WTC11 (cell line): ENCODE measurements around the gene ZNF668. TPM values are rescaled to one million over a fixed set of nuclear protein-coding genes. Genes with fewer than 3 reads are reported as not detected.

Source experiments
- CBFB ChIP-seq: sonication (generic); formaldehyde crosslinking; IDR thresholded peaks from 2 replicates; pipeline ENCODE4 v1.8.1; 2022; ENCODE audit warnings: mild to moderate bottlenecking, low read depth, missing genetic modification reagents
- CREB1 ChIP-seq: sonication (generic); formaldehyde crosslinking; IDR thresholded peaks from 2 replicates; pipeline ENCODE4 v1.8.0; 2023; ENCODE audit warnings: mild to moderate bottlenecking, missing genetic modification reagents
- CREM ChIP-seq: sonication (generic); formaldehyde crosslinking; IDR thresholded peaks from 2 replicates; pipeline ENCODE4 v1.8.1; 2022; ENCODE audit warnings: mild to moderate bottlenecking, missing genetic modification reagents, moderate library complexity
- ETV6 ChIP-seq: sonication (generic); formaldehyde crosslinking; IDR thresholded peaks from 2 replicates; pipeline ENCODE4 v1.8.1; 2022; ENCODE audit warnings: mild to moderate bottlenecking, missing genetic modification reagents
- GABPB1 ChIP-seq: sonication (generic); formaldehyde crosslinking; IDR thresholded peaks from 2 replicates; pipeline ENCODE4 v1.8.1; 2023; ENCODE audit warnings: mild to moderate bottlenecking, missing genetic modification reagents
- GRHL2 ChIP-seq: fragments of 250-450 bp; sonication (Bioruptor Pico); IDR thresholded peaks from 2 replicates; pipeline ENCODE4 v1.8.0; 2022; ENCODE audit warnings: mild to moderate bottlenecking, moderate library complexity; ENCODE audit not compliant: insufficient replicate concordance, severe bottlenecking
- IRF2 ChIP-seq: sonication (generic); formaldehyde crosslinking; IDR thresholded peaks from 2 replicates; pipeline ENCODE4 v1.8.0; 2022; ENCODE audit warnings: low read depth, missing genetic modification reagents, borderline replicate concordance
- KAT7 ChIP-seq: sonication (generic); formaldehyde crosslinking; IDR thresholded peaks from 2 replicates; pipeline ENCODE4 v1.8.1; 2023; ENCODE audit warnings: missing genetic modification reagents, mild to moderate bottlenecking, borderline replicate concordance
- NFATC4 ChIP-seq: fragments of 250-450 bp; sonication (Bioruptor Pico); IDR thresholded peaks from 2 replicates; pipeline ENCODE4 v1.9.0; 2021; ENCODE audit warnings: mild to moderate bottlenecking
- NR1H2 ChIP-seq: sonication (generic); formaldehyde crosslinking; IDR thresholded peaks from 2 replicates; pipeline ENCODE4 v1.9.0; 2021; ENCODE audit warnings: mild to moderate bottlenecking, moderate library complexity, missing genetic modification reagents
- NR2C2 ChIP-seq: sonication (generic); formaldehyde crosslinking; IDR thresholded peaks from 2 replicates; pipeline ENCODE4 v1.8.0; 2022; ENCODE audit warnings: mild to moderate bottlenecking, missing genetic modification reagents
- SP1 ChIP-seq: sonication (generic); formaldehyde crosslinking; conservative IDR thresholded peaks from 2 replicates; pipeline ENCODE4 v1.8.1; 2022; ENCODE audit warnings: missing genetic modification reagents
- TEAD1 ChIP-seq: sonication (generic); formaldehyde crosslinking; IDR thresholded peaks from 2 replicates; pipeline ENCODE4 v1.8.0; 2022; ENCODE audit warnings: mild to moderate bottlenecking, missing genetic modification reagents
- TEAD4 ChIP-seq: sonication (generic); formaldehyde crosslinking; IDR thresholded peaks from 2 replicates; pipeline ENCODE4 v1.8.0; 2022; ENCODE audit warnings: mild to moderate bottlenecking, missing genetic modification reagents
- TP53 ChIP-seq: sonication (generic); formaldehyde crosslinking; IDR thresholded peaks from 2 replicates; pipeline ENCODE4 v1.8.1; 2023; ENCODE audit warnings: mild to moderate bottlenecking, missing genetic modification reagents
- ZNF317 ChIP-seq: sonication (generic); formaldehyde crosslinking; IDR thresholded peaks from 2 replicates; pipeline ENCODE4 v1.8.1; 2023; ENCODE audit warnings: low read depth, mild to moderate bottlenecking, moderate library complexity, missing genetic modification reagents, borderline replicate concordance
- ZNF416 ChIP-seq: fragments of 250-450 bp; sonication (Bioruptor Pico); IDR thresholded peaks from 2 replicates; pipeline ENCODE4 v1.9.0; 2021; ENCODE audit warnings: mild to moderate bottlenecking, inconsistent platforms
- total RNA-seq: library from RNA; stranded (reverse); gene quantifications from 3 replicates; pipeline ENCODE4 v1.2.3, GENCODE V29; 2021
- TF ChIP-seq, protein P1 (sequence below): sonication (generic); formaldehyde crosslinking; IDR thresholded peaks from 2 replicates; pipeline ENCODE4 v1.8.1; 2022; ENCODE audit warnings: missing genetic modification reagents, borderline replicate concordance
- TF ChIP-seq, protein P2 (sequence below): fragments of 250-450 bp; sonication (Bioruptor Pico); conservative IDR thresholded peaks from 2 replicates; pipeline ENCODE4 v1.9.0; 2021; ENCODE audit warnings: mild to moderate bottlenecking
- TF ChIP-seq, protein P3 (sequence below): fragments of 250-450 bp; sonication (Bioruptor Pico); IDR thresholded peaks from 2 replicates; pipeline ENCODE4 v1.9.0; 2021; ENCODE audit warnings: mild to moderate bottlenecking
- TF ChIP-seq, protein P4 (sequence below): sonication (generic); formaldehyde crosslinking; IDR thresholded peaks from 2 replicates; pipeline ENCODE4 v1.8.0; 2022; ENCODE audit warnings: mild to moderate bottlenecking, missing genetic modification reagents
- TF ChIP-seq, protein P5 (sequence below): sonication (generic); formaldehyde crosslinking; IDR thresholded peaks from 2 replicates; pipeline ENCODE4 v1.8.1; 2022; ENCODE audit warnings: mild to moderate bottlenecking, missing genetic modification reagents, moderate library complexity, borderline replicate concordance
- TF ChIP-seq, protein P6 (sequence below): sonication (generic); formaldehyde crosslinking; IDR thresholded peaks from 2 replicates; pipeline ENCODE4 v1.8.0; 2023; ENCODE audit warnings: missing genetic modification reagents
- TF ChIP-seq, protein P7 (sequence below): sonication (generic); formaldehyde crosslinking; IDR thresholded peaks from 2 replicates; pipeline ENCODE4 v1.8.1; 2023; ENCODE audit warnings: mild to moderate bottlenecking, missing genetic modification reagents, borderline replicate concordance
- TF ChIP-seq, protein P8 (sequence below): fragments of 200-600 bp; IDR thresholded peaks from 2 replicates; pipeline ENCODE4 v1.8.0; 2022; ENCODE audit warnings: antibody characterized with exemption

ZNF668 gene
- total RNA-seq, 1 experiment from 2014 or later = 17.3 TPM

DNA sequence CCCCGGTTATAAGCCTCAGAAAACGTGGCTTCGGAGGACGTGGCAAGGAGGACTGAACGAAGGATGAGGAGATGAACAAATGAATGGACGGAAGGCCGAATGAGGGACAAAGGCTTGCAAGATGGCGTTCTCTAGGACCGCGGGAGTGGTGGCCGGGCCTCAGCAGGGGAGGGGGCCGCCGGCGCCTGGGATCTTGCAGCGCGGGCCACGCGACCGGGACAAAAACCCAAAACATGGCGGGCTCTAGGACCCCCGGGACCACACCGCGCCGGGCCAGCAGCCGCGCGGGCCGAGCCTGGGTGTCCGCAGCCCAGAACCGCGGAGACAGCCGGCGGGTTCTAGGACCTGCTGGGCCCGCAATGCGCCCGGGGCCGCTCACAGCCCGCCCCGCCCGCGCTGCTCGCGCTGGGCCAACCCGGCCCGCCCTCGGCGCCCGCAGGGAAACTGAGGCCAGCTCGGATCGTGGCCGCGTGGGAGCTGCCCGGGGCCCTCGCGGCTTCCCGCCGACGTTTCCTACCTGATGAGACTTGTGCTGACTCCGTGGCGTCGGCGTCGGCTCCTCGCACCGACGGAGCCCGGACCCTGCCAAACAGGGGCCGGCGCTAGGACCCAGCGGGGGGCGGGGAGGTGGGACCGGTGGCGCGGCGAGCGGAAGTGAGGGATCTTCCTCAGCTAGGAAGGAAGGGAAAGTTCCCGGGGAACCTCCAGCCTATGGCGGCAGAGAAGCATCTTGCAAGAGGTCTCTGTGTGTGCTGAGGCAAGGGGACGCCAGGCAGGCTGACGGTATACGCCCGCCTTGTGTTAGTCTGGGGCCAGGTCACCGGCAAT, 684 bp downstream of the ZNF668 start (continued):
- TF ChIP-seq, protein P1, sequence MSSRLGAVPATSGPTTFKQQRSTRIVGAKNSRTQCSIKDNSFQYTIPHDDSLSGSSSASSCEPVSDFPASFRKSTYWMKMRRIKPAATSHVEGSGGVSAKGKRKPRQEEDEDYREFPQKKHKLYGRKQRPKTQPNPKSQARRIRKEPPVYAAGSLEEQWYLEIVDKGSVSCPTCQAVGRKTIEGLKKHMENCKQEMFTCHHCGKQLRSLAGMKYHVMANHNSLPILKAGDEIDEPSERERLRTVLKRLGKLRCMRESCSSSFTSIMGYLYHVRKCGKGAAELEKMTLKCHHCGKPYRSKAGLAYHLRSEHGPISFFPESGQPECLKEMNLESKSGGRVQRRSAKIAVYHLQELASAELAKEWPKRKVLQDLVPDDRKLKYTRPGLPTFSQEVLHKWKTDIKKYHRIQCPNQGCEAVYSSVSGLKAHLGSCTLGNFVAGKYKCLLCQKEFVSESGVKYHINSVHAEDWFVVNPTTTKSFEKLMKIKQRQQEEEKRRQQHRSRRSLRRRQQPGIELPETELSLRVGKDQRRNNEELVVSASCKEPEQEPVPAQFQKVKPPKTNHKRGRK (CRISPR knock-in tag) = no peak
- TF ChIP-seq, protein P2, sequence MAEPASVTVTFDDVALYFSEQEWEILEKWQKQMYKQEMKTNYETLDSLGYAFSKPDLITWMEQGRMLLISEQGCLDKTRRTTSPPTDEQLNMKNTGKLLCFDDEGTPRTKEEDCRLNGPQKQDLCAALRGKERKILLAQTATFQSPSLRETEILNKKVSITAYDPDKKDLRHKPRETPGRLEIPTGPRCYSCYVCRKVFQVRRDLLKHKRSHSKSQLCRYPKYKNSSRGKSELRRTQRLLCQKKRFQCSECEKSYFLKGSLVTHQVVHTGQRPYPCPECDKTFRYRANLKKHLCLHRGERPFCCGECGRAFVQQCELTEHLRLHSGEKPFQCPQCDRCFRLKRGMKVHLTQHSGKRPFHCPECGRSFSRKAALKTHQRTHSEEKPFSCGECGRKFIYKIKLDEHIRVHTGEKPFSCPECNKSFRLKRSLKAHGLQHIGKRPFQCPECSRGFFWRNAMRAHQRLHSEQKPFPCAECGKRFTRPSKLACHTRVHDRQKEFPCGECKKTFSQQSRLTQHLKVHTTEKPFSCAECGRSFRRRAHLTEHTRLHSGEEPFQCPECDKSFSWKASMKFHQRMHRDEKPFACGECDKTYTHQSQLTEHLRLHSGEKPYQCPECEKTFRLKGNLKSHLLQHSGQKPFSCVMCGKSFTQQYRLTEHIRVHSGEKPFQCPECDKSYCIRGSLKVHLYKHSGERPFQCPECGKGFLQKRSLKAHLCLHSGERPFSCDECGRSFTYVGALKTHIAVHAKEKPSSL (CRISPR knock-in tag) = no peak
- TF ChIP-seq NR1H2 (CRISPR knock-in tag) = 0 out of 2 replicates have a peak, but pooled peaks have one; percentile 32
- no peak; the same call in 1 of the 2 replicates for TF ChIP-seq GABPB1
- TF ChIP-seq, protein P3, sequence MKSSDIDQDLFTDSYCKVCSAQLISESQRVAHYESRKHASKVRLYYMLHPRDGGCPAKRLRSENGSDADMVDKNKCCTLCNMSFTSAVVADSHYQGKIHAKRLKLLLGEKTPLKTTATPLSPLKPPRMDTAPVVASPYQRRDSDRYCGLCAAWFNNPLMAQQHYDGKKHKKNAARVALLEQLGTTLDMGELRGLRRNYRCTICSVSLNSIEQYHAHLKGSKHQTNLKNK (CRISPR knock-in tag) = no peak
- no peak for TF ChIP-seq GRHL2
- no peak for TF ChIP-seq NR2C2 (CRISPR knock-in tag)
- TF ChIP-seq, protein P4, sequence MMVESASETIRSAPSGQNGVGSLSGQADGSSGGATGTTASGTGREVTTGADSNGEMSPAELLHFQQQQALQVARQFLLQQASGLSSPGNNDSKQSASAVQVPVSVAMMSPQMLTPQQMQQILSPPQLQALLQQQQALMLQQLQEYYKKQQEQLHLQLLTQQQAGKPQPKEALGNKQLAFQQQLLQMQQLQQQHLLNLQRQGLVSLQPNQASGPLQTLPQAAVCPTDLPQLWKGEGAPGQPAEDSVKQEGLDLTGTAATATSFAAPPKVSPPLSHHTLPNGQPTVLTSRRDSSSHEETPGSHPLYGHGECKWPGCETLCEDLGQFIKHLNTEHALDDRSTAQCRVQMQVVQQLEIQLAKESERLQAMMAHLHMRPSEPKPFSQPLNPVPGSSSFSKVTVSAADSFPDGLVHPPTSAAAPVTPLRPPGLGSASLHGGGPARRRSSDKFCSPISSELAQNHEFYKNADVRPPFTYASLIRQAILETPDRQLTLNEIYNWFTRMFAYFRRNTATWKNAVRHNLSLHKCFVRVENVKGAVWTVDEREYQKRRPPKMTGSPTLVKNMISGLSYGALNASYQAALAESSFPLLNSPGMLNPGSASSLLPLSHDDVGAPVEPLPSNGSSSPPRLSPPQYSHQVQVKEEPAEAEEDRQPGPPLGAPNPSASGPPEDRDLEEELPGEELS (CRISPR knock-in tag) = peak; percentile 54
- TF ChIP-seq, protein P5, sequence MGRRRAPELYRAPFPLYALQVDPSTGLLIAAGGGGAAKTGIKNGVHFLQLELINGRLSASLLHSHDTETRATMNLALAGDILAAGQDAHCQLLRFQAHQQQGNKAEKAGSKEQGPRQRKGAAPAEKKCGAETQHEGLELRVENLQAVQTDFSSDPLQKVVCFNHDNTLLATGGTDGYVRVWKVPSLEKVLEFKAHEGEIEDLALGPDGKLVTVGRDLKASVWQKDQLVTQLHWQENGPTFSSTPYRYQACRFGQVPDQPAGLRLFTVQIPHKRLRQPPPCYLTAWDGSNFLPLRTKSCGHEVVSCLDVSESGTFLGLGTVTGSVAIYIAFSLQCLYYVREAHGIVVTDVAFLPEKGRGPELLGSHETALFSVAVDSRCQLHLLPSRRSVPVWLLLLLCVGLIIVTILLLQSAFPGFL (CRISPR knock-in tag) = no peak
- TF ChIP-seq, protein P6, sequence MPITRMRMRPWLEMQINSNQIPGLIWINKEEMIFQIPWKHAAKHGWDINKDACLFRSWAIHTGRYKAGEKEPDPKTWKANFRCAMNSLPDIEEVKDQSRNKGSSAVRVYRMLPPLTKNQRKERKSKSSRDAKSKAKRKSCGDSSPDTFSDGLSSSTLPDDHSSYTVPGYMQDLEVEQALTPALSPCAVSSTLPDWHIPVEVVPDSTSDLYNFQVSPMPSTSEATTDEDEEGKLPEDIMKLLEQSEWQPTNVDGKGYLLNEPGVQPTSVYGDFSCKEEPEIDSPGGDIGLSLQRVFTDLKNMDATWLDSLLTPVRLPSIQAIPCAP (CRISPR knock-in tag) = no peak
- TF ChIP-seq TP53 (CRISPR knock-in tag) = no peak
- no peak for TF ChIP-seq CREB1 (CRISPR knock-in tag)
- TF ChIP-seq IRF2 (CRISPR knock-in tag) = no peak
- peak; percentile 77; the same call in 1 of the 2 replicates for TF ChIP-seq ZNF416
- no peak for TF ChIP-seq TEAD4 (CRISPR knock-in tag)
- peak; percentile 88; the same call in 1 of the 2 replicates for TF ChIP-seq KAT7 (CRISPR knock-in tag)
- no peak; the same call in 1 of the 2 replicates for TF ChIP-seq SP1 (CRISPR knock-in tag)
- TF ChIP-seq ETV6 (CRISPR knock-in tag) = no peak
- no peak for TF ChIP-seq NFATC4
- TF ChIP-seq, protein P7, sequence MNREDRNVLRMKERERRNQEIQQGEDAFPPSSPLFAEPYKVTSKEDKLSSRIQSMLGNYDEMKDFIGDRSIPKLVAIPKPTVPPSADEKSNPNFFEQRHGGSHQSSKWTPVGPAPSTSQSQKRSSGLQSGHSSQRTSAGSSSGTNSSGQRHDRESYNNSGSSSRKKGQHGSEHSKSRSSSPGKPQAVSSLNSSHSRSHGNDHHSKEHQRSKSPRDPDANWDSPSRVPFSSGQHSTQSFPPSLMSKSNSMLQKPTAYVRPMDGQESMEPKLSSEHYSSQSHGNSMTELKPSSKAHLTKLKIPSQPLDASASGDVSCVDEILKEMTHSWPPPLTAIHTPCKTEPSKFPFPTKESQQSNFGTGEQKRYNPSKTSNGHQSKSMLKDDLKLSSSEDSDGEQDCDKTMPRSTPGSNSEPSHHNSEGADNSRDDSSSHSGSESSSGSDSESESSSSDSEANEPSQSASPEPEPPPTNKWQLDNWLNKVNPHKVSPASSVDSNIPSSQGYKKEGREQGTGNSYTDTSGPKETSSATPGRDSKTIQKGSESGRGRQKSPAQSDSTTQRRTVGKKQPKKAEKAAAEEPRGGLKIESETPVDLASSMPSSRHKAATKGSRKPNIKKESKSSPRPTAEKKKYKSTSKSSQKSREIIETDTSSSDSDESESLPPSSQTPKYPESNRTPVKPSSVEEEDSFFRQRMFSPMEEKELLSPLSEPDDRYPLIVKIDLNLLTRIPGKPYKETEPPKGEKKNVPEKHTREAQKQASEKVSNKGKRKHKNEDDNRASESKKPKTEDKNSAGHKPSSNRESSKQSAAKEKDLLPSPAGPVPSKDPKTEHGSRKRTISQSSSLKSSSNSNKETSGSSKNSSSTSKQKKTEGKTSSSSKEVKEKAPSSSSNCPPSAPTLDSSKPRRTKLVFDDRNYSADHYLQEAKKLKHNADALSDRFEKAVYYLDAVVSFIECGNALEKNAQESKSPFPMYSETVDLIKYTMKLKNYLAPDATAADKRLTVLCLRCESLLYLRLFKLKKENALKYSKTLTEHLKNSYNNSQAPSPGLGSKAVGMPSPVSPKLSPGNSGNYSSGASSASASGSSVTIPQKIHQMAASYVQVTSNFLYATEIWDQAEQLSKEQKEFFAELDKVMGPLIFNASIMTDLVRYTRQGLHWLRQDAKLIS (CRISPR knock-in tag) = no peak
- TF ChIP-seq CREM = peak; percentile 67; the same call in 1 of the 2 replicates
- TF ChIP-seq TEAD1 (CRISPR knock-in tag) = no peak
- no peak for TF ChIP-seq CBFB (CRISPR knock-in tag)
- TF ChIP-seq, protein P8, sequence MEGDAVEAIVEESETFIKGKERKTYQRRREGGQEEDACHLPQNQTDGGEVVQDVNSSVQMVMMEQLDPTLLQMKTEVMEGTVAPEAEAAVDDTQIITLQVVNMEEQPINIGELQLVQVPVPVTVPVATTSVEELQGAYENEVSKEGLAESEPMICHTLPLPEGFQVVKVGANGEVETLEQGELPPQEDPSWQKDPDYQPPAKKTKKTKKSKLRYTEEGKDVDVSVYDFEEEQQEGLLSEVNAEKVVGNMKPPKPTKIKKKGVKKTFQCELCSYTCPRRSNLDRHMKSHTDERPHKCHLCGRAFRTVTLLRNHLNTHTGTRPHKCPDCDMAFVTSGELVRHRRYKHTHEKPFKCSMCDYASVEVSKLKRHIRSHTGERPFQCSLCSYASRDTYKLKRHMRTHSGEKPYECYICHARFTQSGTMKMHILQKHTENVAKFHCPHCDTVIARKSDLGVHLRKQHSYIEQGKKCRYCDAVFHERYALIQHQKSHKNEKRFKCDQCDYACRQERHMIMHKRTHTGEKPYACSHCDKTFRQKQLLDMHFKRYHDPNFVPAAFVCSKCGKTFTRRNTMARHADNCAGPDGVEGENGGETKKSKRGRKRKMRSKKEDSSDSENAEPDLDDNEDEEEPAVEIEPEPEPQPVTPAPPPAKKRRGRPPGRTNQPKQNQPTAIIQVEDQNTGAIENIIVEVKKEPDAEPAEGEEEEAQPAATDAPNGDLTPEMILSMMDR = no peak
- TF ChIP-seq ZNF317 (CRISPR knock-in tag) = no peak
